ENCODE measurements around the gene ANO10.
"Not testable (repeated sequence)": the region's sequence is repeated elsewhere in the genome, so short reads cannot be mapped to it uniquely, and the experiment has no call there.

The ANO10 gene, protein sequence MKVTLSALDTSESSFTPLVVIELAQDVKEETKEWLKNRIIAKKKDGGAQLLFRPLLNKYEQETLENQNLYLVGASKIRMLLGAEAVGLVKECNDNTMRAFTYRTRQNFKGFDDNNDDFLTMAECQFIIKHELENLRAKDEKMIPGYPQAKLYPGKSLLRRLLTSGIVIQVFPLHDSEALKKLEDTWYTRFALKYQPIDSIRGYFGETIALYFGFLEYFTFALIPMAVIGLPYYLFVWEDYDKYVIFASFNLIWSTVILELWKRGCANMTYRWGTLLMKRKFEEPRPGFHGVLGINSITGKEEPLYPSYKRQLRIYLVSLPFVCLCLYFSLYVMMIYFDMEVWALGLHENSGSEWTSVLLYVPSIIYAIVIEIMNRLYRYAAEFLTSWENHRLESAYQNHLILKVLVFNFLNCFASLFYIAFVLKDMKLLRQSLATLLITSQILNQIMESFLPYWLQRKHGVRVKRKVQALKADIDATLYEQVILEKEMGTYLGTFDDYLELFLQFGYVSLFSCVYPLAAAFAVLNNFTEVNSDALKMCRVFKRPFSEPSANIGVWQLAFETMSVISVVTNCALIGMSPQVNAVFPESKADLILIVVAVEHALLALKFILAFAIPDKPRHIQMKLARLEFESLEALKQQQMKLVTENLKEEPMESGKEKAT

GRCh38 chr3:43621656-43622432 lies at the start of gene ANO10:
Gene ANO10, minus strand, starts transcription at chr3:43622011. Its CDS starts 16,159 bp downstream, at chr3:43605852.
- intact Hi-C loops (cut with DNase I), result loop anchor here (2.0 kb wide), 1 partner anchor 69 kb away; the partner anchor contains the start of gene ABHD5
- peak; percentile 95 to 99 (median 98) for DNase-seq

GRCh38 chr3:43670635-43671522 lies 49.1 kb upstream of the ANO10 start:
- no peak for DNase-seq
- intact Hi-C loops (cut with DNase I), result no loop called here

GRCh38 chr3:43665011-43665410 lies 43.2 kb upstream of the ANO10 start:
- intact Hi-C loops (cut with DNase I); DNase-seq: not testable (repeated sequence)

DNA sequence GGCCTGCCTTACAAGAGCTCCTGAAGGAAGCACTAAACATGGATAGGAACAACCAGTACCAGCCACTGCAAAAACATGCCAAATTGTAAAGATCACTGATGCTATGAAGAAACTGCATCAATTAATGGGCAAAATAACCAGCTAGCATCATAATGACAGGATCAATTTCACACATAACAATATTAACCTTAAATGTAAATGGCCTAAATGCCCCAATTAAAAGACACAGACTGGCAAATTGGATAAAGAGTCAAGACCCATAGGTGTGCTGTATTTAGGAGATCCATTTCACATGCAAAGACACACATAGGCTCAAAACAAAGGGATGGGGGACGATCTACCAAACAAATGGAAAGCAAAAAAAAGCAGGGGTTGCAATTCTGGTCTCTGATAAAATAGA lies 39.6 kb upstream of the ANO10 start:
- DNase-seq; intact Hi-C loops (cut with DNase I): not testable (repeated sequence)

DNA sequence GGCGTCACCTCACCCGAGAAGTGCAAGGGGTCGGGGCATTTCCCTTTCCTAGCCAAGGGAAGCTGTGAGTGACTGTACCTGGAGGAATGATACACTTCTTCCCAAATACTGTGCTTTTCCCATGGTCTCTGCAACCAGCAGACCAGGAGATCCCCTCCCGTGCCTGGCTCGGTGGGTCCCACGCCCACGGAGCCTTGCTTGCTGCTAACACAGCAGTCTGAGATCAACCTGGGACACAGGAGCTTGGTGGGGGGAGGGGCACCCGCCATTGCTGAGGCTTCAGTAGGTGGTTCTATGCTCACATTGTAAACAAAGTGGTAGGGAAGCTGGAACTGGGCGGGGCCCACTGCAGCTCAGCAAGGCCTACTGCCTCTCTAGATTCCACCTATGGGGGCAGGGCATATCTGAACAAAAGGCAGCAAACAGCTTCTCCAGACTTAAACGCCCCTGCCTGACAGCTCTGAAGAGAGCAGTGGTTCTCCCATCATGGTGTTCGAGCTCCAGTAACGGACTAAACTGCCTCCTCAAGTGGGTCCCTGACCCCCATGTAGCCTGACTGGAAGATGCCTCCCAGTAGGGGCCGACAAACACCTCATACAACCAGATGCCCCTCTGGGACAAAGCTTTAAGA lies 37.6 kb upstream of the ANO10 start:
- DNase-seq, result no peak
- intact Hi-C loops (cut with DNase I), result no loop called here

DNA sequence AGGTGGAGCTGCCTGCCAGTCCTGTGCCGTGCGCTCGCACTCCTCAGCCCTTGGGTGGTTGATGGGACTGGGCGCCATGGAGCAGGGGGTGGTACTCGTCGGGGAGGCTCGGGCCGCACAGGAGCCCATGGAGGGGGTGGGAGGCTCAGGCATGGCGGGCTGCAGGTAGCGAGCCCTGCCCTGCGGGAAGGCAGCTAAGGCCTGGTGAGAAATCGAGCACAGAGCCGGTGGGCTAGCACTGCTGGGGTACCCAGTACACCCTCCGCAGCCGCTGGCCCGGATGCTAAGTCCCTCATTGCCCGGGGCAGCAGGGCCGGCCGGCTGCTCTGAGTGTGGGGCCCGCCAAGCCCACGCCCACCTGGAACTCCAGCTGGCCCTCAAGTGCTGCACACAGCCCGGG lies 34.6 kb upstream of the ANO10 start:
- DNase-seq; intact Hi-C loops (cut with DNase I): not testable (repeated sequence)

DNA sequence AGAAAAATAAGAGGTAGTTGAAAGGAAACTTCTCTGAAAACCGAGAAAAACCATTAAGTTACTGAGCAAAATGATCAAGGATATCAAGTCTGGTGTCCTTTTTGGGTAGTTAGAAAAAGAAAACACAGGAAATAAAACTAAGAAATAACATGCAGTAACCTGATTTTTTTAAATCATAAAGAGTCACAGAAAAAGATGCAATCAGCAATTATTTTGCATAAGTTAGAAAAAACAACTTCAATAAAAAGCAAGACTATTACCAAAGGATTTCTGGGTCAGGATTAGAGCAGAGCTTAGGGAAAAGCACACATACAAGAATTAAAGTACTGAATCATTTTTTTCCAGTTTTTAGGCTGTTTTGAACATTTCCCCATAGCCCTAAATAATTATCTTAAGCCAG lies 28.5 kb upstream of the ANO10 start:
- no peak for DNase-seq
- intact Hi-C loops (cut with DNase I), result no loop called here

DNA sequence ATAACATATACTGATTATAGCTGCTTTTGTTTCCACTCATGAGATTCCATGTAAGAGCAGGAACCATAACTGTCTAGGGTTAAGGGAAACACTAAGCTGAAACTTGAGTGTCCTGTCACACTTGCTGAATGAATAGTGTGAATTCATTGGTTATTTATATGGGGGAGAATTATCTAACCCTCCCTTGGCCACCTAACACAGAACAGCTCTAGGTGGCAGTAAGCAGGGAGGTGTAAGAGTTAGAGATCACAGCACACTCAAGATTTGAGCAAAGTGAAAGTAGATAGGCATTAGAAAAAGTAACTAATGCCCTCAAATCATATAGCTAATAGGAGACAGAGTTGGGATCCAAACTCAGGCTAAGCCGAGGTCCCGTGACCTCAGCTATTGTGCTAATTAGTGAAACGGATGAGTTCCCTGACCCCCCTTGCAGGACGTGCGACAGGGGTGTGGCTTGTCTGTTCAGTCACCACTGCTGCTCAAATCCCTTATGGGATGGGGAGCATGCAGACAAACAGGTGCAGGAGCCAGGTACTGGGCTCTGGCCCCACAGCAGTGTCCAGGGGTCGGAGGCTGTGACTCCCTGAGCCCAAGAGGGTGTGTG lies 27.7 kb upstream of the ANO10 start:
- intact Hi-C loops (cut with DNase I), result no loop called here
- DNase-seq, result no peak

DNA sequence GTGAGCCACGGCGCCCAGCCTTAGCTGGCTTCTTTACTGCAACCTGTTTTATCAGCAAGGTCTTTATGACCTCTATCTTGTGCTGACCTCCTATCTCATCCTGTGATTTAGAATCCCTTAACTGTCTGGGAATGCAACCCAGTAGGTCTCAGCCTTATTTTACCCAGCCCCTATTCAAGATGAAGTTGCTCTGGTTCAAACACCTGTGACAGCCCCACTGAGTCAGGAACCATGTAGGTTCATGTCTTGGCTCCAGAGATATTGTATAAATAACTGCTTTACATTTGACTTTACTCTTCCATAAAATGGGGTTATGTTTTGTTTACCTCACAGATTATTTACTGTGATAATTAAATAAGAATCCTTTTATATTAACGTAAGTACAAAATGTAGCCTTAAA lies 27.1 kb upstream of the ANO10 start:
- intact Hi-C loops (cut with DNase I), result no loop called here
- no peak for DNase-seq

- intact Hi-C loops (cut with DNase I), result no loop called here
- no peak for DNase-seq
These were observed 25.7 kb upstream of the ANO10 start for GRCh38 chr3:43647331-43648166.

DNA sequence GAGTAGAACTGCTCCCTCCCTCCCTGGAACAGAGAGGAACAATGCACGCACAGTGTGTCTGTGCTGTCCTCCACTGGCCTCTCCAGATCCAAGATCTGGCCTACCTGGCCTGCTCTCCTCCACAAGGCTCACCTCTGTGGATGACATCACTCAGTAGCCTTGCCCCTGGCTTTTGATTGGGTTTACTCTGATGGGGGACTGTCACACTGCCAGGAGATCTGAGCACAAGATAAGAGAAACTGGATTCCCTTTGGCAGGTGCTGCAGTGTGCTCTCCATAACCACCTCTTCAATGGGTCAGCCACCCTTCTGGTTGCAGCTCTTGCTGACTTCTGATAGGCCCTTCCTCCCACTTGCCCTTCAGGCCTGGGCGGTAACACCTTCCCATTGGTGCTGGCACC lies 22.6 kb upstream of the ANO10 start:
- intact Hi-C loops (cut with DNase I), result no loop called here

DNA sequence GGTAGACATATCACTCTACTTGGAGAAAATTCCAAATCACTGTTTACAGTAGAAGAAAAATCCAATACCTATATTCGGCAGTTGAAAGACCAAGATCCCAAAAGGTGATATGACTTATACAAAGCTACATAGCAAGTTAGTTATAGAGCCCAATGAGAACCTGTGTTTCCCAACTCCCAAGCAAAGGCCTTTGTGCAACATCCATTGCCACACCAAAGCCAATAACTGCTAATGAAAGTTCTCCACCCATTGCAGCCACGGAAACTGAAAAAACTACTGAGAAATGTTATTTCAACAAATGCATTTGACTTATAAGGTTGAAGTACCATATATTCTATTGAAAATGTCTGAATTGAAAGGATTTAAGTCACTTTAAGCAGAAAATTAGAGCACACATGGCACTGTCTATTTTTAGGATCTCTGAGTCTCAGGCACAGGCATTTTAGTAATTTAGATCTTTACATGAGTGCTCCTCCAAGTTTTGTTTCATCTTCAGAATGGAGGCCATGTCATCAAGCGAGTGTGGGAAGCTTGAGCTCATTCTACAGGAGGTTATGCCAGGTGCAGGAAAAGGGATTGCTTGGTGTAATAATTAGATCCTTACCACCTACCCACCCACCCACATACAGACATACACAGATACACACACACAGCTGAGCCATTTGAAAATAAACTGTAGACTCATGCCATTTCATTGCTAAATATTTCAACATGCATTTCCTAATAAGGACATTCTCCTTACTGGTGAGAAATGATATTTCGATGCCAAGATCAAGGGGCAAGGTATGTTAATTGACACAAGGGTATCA lies 19.7 kb upstream of the ANO10 start:
- intact Hi-C loops (cut with DNase I), result no loop called here
- peak in 16 of 42 donors; percentile 6 to 59 (median 26) for DNase-seq

More for the DNA sequence above, 22.6 kb upstream of the ANO10 start:
- no peak for DNase-seq

DNA sequence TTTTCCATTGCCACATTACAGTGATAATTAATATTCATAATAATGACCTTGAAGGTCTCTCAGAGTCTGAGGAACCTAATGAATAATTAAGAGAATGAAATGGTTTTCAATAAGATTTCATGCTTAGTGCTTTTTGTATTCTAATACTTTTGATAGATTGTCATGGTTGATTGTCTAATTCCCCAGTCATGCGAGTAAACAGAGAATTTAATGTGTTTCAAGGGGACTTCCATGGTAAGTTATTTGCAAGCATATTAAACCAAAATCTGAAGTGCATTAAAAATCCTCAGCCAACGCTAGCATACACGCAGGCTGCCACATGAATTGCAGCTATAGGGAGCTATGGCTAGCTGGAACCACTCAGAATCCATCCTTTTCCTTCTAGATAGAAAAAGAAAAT lies 18.9 kb upstream of the ANO10 start:
- intact Hi-C loops (cut with DNase I), result no loop called here
- no peak for DNase-seq

- intact Hi-C loops (cut with DNase I), result no loop called here
- DNase-seq, result no peak
These were observed 17.0 kb upstream of the ANO10 start for GRCh38 chr3:43638594-43639447.

DNA sequence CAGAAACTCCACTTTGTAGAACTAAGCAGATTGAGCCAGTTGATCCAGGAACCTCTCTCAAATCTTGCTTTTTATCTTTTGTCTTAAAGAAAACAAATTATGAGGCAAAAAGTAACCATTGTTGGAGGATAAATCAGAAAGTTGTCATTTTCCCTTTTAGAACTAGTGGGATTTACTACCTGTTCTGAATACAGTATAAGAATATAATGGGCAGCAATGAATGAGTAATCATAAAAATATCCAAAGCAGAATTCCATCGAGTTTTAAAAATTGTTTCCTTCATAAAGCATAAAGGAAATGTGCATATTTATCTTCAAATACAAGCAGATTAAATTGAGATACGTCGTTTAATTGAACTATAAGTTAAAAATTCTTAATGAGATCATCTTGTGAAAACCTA lies 15.9 kb upstream of the ANO10 start:
- DNase-seq, result no peak
- intact Hi-C loops (cut with DNase I), result no loop called here

Data from head of caudate nucleus (tissue), 42 donors.